ENCODE data around the gene MYO15A.
A peak's percentile ranks its signal among the peaks of the same experiment; 100 is the strongest.

The MYO15A gene

DNA sequence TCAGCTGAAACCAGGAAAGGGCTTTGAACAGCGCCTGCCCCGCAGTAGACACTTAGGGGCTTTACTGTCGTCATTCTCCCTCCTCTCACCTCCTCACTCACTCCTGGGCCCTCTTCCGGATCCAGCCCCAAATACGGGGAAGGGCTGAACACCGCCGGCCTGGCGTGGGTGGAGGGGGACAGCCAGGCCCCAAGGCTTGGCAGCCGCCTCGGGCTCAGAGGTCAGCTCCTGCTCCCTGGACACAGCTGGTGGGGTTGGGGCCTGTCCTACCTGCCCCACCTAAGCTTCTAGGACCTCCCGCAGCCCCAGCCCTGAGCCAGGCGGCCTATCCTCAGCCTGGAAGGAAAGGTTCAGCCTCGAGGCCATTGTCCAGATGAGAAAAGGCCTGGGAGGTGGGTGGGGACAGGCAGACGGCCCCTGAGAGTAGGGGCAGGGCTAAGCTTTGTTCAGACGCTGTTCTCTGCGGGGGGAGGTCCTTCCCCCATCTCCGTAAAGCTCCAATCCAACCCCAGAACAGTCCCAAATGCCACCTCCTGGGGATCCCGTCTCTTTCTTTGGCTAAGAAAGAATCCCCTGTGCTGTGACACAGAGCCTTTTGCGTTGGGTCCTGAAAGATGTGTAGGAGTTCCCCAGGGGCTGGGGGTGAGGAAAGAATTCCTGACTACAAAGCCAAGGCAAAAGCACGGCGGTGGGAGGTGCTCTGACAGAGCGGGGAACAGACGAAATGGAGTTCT, 116.0 kb downstream of the MYO15A start:
- no peak for DNase-seq

DNA sequence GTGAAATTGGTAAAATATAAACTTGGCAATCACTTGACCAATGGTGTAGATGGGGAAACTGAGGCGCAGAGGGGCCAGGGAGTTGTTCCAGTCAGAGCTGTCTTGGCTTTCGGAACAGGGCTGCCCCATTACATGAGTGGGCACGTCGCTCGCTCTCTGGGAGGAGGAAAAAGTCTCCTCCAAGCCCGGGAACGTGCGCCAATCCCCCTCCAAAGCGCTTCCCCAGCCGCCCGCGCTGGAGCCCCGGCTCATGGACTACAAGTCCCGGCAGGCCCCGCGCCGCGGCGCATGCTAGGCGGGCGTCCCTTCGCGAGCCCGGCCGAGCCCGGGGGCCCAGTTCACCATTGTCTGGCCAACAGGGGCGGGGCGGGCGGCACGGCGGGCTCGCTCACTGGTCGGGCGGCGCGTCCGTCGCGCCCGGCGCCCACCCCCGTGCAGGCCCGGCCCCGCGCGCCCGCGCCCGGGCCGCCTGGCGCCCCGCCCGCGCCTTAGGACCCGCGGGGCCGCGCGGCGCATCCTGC, 116.6 kb downstream of the MYO15A start, which contains the start of gene LLGL1:
TSS of gene LLGL1 (plus strand) at position 515 of the 521 bp plus-strand sequence. CDS start 48 bp downstream, outside the sequence.
- peak; percentile 94 for DNase-seq

DNA sequence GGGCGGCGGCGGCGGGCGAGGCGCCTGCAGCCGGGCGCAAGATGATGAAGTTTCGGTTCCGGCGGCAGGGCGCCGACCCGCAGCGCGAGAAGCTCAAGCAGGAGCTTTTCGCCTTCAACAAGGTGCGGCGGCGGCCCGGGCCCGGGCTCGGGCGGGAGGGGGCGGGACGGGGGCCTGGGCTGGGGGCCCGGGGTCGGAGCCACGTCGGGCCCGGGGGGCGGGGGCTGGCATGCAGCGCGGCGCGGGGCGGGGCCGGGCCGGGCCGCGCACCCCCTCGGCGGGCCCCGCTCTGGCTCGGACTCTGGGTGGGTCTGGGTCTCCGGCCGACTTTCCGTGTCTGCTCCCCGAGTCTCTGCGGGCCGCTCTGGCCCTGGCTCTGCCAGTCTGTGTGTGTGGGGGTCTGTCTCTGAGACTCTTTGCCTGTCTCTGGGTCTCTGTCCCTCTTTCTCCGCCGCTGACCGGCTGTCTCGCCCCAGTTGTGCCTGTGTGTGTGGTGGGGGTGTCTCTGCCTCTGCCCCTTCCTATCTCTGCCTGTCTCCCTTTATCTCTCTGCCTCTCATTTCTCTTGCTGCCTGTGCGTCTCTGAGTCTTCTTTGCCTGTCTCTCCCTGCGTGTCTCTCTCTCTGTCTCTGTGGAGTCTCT, 117.2 kb downstream of the MYO15A start:
- DNase-seq, result peak; percentile 14

DNA sequence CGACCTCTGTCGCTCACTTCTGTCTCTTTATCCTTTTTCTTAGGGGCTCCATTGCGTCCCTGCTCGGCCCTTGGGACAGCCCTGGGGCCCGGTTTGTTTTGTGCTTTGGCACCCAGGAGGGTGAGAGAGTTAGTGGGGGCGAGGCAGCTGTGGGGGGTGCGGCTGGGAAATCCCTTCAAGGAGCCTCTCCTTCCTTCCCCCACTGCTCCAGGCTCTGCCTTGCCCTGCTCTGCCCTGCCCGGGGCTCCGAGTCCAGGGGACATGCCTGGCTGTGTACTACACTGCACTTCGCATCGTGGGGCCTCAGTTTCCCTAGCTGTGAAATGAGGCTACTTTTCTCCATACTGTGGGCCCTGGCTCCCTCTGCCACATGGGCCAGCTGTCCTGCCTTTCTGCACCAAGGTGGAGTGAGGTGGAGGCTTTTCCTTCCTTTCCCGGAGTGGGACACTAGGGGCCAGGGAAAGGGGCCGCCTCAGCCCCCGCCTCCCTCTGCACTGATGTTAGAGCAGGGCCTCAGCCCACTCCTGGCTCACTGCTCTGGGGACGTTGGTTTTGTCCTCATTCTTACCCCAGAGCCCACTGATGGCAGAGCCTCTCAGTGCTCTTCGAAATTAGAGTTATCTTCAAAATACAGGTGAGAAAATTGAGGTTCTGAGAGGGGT, 117.9 kb downstream of the MYO15A start:
- no peak for DNase-seq

DNA sequence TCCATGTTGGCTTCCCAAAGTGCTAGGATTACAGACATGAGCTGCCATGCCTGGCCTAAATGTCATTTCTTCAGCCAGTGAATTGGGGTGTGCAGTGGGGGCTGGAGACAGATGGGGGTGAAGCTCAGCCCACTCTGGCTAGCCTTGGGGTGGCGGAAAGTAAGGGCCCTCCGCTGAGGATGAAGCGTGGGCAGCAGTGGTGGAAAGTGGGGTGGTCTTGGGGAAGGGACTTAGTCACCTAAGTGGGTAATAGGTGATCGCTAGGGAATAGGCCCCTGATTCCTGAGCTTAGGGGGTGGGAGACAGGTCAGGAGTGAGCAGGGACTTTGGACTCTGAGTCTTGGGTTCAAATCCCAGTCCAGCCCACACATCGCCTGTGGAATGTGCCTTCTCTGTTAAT, 119.1 kb downstream of the MYO15A start:
- DNase-seq, result no peak

DNA sequence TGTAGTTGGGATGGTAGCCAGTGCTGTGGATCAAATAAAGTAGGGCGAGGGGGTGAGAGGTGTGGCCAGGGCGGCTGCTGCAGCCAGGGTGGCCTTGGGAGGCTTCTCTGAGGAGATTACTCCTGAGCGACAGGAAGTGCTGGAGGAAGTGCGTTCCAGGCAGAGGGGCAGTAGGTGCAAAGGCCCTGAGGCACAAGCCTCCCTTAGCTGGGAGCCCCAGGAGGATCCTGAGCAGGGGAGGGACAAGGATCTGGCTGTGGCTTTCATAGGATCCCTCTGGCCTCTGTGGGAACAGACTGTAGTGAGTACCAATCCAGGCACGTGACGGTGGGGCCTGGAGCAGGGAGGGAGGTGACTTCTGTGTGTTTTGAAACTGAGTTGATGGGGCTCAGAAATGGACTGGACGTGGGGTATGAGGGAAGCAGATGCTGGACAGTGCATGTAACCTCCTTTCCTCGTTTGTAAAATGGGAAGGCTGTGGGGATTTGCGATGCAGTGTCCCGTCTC, 119.7 kb downstream of the MYO15A start:
- DNase-seq, result no peak

DNA sequence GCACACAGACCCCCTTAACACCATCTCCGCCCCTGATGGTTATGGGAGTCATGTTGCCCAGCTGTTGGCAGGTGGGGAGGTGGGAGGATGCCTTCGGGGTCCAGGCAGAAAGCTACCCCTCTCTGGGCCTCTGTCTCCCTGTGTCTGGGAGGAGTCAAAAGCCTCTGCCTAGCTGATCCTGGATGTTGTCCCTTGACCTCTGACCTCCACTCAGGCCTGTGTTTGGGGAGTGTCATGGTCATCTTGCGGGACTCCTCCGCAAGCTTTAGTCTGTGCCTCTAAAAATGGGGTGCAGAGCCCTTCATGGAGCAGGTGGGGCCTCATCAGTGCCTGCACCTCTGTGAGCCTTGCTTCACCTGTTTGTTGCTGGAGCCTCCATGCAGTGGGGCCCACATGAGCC, 120.7 kb downstream of the MYO15A start:
- DNase-seq, result no peak

Measured in CD4-positive, alpha-beta T cell treated with Interleukin-17A for 1 hour (primary cell).